ENCODE measurements around the gene IGFN1. TPM values are rescaled to one million over a fixed set of nuclear protein-coding genes. Genes with fewer than 3 reads are reported as not detected.

Gene IGFN1
- total and polyA plus RNA-seq, 2 donors from 2014 or later: 2.8 TPM; not detected in 1

GRCh38 chr1:201218409-201218808, 27.8 kb downstream of the IGFN1 start:
- no peak overlapping the region for H3K27ac ChIP-seq (ENCODE audit: low read depth in 2 of 2, low read length in 2 of 2)
- H3K27me3 ChIP-seq (ENCODE audit: control insufficient read depth, insufficient read depth, low read length): no peaks in the 10 kb centered on the region
- H3K9ac ChIP-seq (ENCODE audit: low read length in 3 of 3): no peak overlapping the region
- DNase-seq (peak in 2 of 5 donors; percentile 32 to 41), FAIRE-seq (no peak)
- H3K36me3 ChIP-seq (ENCODE audit: control insufficient read depth in 2 of 3, insufficient read depth in 3 of 3, low read length in 3 of 3): no peaks in the 10 kb centered on the region
- intact Hi-C loops (cut with DNase I): no loop called here
- no peak overlapping the region for H3K4me3 ChIP-seq (ENCODE audit: low read length in 3 of 3)
- H3K4me1 ChIP-seq (ENCODE audit: control insufficient read depth in 2 of 3, insufficient read depth in 2 of 3, low read depth in 1 of 3, low read length in 3 of 3): no peaks in the 10 kb centered on the region
- TF ChIP-seq CTCF (IDR thresholded peaks at IDR 0.05; ENCODE audit: borderline replicate concordance, extremely low read depth, insufficient read depth): no peak
- no peaks in the 10 kb centered on the region for H3K9me3 ChIP-seq (ENCODE audit: control insufficient read depth in 2 of 3, insufficient read depth in 1 of 3, low read length in 3 of 3)

GRCh38 chr1:201219481-201220387, 29.1 kb downstream of the IGFN1 start:
- FAIRE-seq: no peak

GRCh38 chr1:201220388-201220715, 29.7 kb downstream of the IGFN1 start:
- intact Hi-C loops (cut with DNase I): no loop called here
- H3K27ac ChIP-seq (ENCODE audit: low read depth in 2 of 2, low read length in 2 of 2): no peak overlapping the region
- H3K9me3 ChIP-seq (ENCODE audit: control insufficient read depth in 2 of 3, insufficient read depth in 1 of 3, low read length in 3 of 3): no peaks in the 10 kb centered on the region
- FAIRE-seq: no peak
- no peak for TF ChIP-seq CTCF (IDR thresholded peaks at IDR 0.05; ENCODE audit: borderline replicate concordance, extremely low read depth, insufficient read depth)
- no peaks in the 10 kb centered on the region for H3K27me3 ChIP-seq (ENCODE audit: control insufficient read depth, insufficient read depth, low read length)
- no peak overlapping the region for H3K4me3 ChIP-seq (ENCODE audit: low read length in 3 of 3)
- no peak overlapping the region for H3K9ac ChIP-seq (ENCODE audit: low read length in 3 of 3)
- no peaks in the 10 kb centered on the region for H3K4me1 ChIP-seq (ENCODE audit: control insufficient read depth in 2 of 3, insufficient read depth in 2 of 3, low read depth in 1 of 3, low read length in 3 of 3)
- peak in 1 of 5 donors; percentile 11 for DNase-seq
- H3K36me3 ChIP-seq (ENCODE audit: control insufficient read depth in 2 of 3, insufficient read depth in 3 of 3, low read length in 3 of 3): no peaks in the 10 kb centered on the region

More at GRCh38 chr1:201219481-201220387, 29.1 kb downstream of the IGFN1 start:
- Histone ChIP-seq H3K9ac (ENCODE audit: low read length in 3 of 3) (no peak overlapping the region), H3K36me3 (ENCODE audit: control insufficient read depth in 2 of 3, insufficient read depth in 3 of 3, low read length in 3 of 3) (no peaks in the 10 kb centered on the region), H3K4me1 (ENCODE audit: control insufficient read depth in 2 of 3, insufficient read depth in 2 of 3, low read depth in 1 of 3, low read length in 3 of 3) (no peaks in the 10 kb centered on the region), H3K4me3 (ENCODE audit: low read length in 3 of 3) (no peak overlapping the region), H3K9me3 (ENCODE audit: control insufficient read depth in 2 of 3, insufficient read depth in 1 of 3, low read length in 3 of 3) (no peaks in the 10 kb centered on the region), H3K27me3 (ENCODE audit: control insufficient read depth, insufficient read depth, low read length) (no peaks in the 10 kb centered on the region), H3K27ac (ENCODE audit: low read depth in 2 of 2, low read length in 2 of 2) (no peak overlapping the region)
- intact Hi-C loops (cut with DNase I): no loop called here
- peak in 2 of 5 donors; percentile 7 to 16 for DNase-seq
- no peak for TF ChIP-seq CTCF (IDR thresholded peaks at IDR 0.05; ENCODE audit: borderline replicate concordance, extremely low read depth, insufficient read depth)
